ENCODE results near the gene ASS1.
"Not testable (repeated sequence)": the region's sequence is repeated elsewhere in the genome, so short reads cannot be mapped to it uniquely, and the experiment has no call there.

The ASS1 gene

GRCh38 chr9:130444565-130445221 lies at the start of gene ASS1:
TSS of gene ASS1 (plus strand) at chr9:130444961. CDS start at chr9:130452229, 7,268 bp downstream.
- DNase-seq: peak; percentile 79

DNA sequence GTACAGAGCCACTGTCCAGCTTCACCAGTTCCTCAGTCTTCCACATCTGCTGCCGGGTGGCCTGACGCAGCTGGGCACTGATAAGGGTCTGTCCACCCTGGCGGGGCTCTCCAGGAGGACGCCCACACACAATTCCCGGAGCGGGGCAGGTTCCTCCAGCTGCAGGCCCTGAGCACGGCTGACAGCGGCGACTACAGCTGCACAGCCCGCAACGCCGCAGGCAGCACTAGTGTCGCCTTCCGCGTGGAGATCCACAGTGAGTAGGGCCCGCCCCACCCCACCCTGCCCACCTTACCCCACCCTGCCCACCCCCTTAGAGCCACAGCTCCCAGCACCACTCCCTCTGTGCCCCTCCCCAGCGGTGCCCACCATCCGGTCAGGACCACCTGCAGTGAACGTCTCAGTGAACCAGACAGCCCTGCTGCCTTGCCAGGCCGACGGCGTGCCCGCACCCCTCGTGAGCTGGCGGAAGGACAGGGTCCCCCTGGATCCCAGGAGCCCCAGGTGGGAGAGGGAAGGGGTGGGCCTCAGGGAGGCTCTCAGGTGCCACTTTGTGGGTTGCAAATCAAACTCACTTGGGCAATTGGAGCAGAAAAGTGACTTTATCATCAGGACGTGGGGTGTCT lies 48.8 kb upstream of the ASS1 start:
- no peak for DNase-seq

DNA sequence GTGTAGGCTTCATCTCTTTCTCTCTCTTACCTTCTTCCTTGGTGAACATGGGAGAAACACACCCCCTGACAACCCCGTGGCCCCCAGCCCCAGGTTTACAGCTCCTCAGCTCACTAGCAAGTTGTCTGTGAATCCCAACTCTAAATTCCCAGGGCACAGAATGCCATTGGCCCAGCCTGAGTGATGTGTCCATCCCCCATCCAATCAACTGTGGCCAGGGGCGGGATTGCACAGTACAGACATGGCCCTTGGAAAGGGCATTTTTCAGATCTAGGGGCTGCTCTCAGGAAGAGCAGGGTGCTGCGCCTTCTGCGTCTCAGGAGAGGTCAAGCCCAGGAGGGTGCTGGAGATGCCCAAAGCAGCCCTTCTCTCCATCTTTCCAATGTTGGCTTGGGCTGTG lies 48.2 kb upstream of the ASS1 start:
- DNase-seq: no peak

DNA sequence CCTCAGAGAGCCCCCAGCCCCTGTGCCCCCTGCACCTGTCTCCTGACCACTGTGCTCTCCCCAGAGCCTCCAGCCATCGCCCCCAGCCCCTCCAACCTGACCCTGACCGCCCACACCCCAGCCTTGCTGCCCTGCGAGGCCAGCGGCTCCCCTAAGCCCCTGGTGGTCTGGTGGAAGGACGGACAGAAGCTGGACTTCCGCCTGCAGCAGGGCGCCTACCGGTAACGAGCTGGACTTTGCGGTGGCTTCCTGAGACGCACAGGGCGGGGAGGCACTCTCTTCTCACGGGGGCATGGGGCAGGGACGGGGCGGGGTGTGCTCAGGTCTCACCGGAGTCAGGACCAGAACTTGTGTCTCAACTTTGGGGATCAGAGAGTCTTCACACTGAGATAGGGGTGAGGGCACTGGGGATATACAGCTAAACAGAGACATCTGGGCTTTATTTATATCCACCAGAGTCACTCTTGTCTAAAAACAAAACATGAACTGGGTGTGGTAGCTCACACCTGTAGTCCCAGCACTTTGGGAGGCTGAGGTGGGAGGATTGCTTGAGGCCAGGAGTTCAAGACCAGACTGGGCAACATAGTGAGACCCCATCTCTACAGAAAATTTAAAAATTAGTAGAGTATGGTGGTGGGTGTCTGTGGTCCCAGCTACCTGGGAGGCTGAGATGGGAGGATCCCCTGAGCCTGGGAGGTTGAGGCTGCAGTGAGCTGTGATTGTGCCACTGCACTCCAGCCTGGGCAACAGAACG lies 46.1 kb upstream of the ASS1 start:
- DNase-seq: no peak

DNA sequence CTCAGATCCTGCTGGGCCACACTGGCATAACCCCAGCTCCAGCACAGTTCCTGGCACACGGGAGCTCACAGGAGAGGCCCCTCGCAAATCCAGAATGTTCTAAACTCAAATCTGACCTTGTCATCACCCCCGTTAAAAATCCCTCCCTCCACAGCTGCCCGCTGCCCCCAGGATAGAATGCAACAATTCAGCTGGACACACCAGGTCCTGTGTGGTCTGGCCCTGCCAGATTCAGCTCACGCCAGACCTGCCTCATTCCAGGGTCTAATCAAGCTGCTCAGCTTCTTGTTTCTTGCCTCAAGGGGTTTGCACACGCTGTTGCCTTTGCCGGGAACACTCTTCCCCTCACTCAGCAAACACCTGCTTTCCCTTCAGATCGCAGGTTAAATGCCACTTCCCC lies 45.0 kb upstream of the ASS1 start:
- DNase-seq: no peak

GRCh38 chr9:130400870-130401269 lies 43.9 kb upstream of the ASS1 start:
- no peak for DNase-seq

- DNase-seq: not testable (repeated sequence)
These were observed 43.0 kb upstream of the ASS1 start for GRCh38 chr9:130401742-130402141.

DNA sequence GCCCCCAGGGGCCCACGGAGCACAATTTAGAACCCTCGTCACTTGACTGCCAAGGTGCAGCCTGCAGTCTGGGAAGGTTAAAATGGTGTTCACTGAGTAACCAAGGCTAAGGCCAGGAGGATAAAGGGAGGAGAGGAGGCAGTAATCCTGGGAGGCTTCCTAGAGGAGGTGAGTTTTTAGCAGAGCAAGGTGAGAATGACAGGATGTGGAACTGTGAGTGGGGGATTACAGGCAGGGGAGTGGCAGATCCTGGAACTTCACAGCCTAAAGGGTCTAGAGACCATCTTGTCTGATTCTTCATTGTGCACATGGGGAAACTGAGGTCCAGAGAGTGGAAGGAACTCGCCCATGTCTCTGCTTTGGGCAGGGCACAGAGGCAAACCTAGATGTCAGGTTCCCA lies 42.5 kb upstream of the ASS1 start:
- no peak for DNase-seq

- no peak for DNase-seq
These were observed 41.9 kb upstream of the ASS1 start for GRCh38 chr9:130402645-130403440.

DNA sequence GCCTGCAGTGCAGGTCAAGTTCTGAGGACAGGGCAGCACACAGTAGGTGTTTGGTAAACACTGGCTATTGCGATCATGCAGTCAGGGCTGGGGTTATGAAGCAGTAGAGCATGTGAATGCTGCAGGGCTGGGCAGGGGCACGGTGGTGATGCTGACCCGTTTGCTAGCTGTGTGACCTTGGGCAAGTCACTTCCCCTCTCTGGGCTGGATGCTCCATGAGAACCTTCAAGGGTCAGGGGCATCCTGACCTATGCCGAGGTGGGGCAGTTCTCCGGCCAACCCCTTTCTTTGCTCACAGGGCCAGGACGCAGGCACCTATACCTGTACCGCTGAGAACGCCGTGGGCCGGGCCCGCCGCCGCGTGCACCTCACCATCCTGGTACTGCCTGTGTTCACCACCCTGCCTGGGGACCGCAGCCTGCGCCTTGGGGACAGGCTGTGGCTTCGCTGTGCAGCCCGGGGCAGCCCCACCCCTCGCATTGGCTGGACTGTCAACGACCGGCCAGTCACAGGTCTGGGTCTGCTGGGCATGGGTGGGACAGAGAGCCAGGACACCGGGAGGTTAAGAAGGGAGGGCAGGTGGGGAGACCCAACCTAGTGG lies 39.0 kb upstream of the ASS1 start:
- DNase-seq: no peak

GRCh38 chr9:130406278-130406895 lies 38.4 kb upstream of the ASS1 start:
- DNase-seq: no peak

DNA sequence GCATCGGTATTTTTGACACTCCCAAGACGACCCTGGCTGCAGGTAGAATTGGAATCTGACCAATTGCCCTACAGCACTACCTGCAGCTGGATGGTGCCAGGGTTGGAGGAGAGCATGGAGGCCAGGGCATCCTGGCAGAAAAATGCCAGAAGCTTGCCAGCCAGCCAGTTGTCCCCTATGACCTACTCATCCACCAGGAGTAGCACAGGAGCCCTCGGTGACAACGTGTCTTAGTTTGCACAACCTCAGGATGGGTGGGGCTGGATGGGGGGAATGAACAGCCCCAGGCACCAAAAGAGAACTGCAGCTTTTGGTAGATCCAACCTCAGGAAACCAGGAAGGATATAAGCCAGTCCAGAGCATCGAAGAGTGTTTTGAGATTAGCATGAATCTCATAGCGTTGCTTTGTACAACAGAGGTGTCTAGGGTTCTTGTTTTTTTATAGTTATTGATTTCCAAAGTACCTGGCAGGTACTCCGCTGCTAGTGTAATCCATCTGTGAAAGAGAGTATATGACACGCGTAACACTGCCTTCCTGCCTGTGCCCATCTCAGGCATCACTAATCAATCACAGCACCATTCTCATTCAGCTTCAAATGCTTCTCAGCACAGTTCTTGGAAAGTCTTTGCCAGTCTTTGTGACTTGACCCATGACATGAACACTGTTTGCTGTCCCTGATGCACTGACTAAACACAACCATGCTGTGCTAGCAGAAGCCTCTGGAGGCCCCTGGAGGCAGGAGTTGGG lies 36.7 kb upstream of the ASS1 start:
- no peak for DNase-seq

DNA sequence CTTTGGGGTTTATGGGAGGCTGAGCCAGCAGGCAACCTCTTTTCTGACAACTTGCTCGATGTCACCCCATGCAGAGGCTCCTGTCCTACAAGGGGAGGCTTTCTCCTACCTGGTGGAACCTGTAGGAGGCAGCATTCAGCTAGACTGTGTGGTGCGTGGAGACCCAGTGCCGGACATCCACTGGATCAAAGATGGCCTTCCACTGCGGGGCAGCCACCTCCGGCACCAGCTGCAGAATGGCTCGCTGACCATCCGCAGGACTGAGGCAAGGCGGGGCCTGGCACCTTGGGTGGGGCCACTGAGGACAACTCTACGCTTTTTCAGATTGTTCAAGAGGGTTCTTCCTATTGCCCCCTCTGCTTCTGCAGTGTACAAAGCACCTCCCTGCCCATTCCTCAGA lies 36.1 kb upstream of the ASS1 start:
- DNase-seq: no peak

- no peak for DNase-seq
These were observed 35.5 kb upstream of the ASS1 start for GRCh38 chr9:130409246-130409645.

DNA sequence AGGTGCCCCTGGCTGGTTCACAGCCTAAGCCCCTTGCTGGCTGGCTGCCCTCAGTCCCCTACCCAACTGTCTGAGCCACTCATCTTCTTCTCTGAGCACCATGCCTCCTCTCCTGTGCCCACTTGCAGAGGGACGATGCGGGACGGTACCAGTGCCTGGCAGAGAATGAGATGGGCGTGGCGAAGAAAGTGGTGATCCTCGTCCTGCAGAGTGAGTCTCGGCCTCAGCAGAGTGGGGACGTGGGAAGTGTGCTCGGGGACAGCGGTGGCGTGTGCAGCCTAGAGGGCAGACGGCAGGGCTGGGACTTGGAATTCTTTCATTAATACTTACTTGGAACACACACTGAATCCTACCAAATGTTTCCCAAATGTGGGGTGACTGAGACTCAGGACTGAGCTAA lies 34.3 kb upstream of the ASS1 start:
- no peak for DNase-seq

DNA sequence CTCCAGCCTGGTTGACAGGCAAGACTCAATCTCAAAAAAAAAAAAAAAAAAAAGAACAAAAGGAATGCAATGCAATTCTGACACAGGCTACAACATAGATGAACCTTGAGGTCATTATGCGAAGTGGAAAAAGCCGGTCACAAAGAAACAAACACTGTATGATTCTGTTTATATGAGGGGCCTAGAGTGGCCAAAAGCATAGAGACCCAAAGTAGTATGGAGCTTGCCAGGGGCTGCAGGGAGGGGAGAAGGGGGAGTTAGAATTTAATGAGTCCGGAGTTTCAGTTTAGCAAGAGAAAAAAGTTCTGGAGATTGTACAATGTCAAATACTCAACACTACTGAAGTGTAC lies 33.2 kb upstream of the ASS1 start:
- no peak for DNase-seq

- DNase-seq: no peak
These were observed 30.6 kb upstream of the ASS1 start for GRCh38 chr9:130414081-130414731.

GRCh38 chr9:130414910-130415746 lies 29.6 kb upstream of the ASS1 start:
- no peak for DNase-seq

GRCh38 chr9:130417602-130418001 lies 27.2 kb upstream of the ASS1 start:
- no peak for DNase-seq

DNA sequence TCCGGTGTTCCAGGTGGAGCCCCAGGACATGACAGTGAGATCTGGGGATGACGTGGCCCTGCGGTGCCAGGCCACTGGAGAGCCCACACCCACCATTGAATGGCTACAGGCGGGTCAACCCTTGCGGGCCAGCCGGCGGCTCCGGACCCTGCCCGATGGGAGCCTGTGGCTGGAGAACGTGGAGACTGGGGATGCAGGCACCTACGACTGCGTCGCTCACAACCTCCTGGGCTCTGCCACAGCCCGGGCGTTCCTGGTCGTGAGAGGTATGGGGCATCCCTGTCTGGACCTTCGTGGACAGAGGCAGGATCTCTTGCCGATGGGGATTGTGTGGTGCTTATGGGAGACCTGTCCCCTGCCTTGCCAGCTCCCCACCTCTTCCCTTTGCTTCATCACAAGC lies 26.0 kb upstream of the ASS1 start:
- DNase-seq: no peak

Data from left hindlimb (tissue), 1 donor.